ENCODE data around the gene ERO1A. TPM values are rescaled to one million over a fixed set of nuclear protein-coding genes. Genes with fewer than 3 reads are reported as not detected.

The ERO1A gene
- total and polyA plus RNA-seq, 9 of the 15 experiments (the other 6 are each of a cell fraction or from before 2014, with no cell fraction given) = 11.0 to 46.2 (median 27.6) TPM

DNA sequence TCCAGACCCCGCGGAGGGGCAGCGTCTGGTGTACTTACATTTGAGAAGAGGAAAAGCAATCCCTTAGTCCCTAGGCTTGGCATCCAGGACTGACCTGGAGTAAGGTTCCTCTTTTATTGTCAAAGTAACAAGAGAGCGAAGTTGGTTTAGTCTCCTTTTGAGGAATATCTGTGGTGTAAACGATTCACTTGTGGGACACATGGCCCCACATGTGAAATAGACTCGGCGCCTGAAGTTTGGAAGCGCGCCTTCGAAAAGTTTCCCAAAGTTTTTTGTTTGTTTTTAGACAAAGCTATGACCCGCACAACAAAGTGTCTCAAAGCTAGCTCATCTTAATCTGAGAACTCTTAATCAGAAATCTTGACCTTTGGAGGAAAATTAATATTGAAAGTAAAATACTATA is 35.4 kb upstream of the ERO1A start (continued):
- TF ChIP-seq, protein P1, sequence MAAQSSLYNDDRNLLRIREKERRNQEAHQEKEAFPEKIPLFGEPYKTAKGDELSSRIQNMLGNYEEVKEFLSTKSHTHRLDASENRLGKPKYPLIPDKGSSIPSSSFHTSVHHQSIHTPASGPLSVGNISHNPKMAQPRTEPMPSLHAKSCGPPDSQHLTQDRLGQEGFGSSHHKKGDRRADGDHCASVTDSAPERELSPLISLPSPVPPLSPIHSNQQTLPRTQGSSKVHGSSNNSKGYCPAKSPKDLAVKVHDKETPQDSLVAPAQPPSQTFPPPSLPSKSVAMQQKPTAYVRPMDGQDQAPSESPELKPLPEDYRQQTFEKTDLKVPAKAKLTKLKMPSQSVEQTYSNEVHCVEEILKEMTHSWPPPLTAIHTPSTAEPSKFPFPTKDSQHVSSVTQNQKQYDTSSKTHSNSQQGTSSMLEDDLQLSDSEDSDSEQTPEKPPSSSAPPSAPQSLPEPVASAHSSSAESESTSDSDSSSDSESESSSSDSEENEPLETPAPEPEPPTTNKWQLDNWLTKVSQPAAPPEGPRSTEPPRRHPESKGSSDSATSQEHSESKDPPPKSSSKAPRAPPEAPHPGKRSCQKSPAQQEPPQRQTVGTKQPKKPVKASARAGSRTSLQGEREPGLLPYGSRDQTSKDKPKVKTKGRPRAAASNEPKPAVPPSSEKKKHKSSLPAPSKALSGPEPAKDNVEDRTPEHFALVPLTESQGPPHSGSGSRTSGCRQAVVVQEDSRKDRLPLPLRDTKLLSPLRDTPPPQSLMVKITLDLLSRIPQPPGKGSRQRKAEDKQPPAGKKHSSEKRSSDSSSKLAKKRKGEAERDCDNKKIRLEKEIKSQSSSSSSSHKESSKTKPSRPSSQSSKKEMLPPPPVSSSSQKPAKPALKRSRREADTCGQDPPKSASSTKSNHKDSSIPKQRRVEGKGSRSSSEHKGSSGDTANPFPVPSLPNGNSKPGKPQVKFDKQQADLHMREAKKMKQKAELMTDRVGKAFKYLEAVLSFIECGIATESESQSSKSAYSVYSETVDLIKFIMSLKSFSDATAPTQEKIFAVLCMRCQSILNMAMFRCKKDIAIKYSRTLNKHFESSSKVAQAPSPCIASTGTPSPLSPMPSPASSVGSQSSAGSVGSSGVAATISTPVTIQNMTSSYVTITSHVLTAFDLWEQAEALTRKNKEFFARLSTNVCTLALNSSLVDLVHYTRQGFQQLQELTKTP (IDR thresholded peaks at IDR 0.05; ENCODE audit: low read depth in 1 of 2, partially characterized antibody in 2 of 2) = peak in 1 of 2 experiments; percentile 6
- TF ChIP-seq ZBED1 (IDR thresholded peaks at IDR 0.05) = no peak
- no peak for TF ChIP-seq CBX5 (IDR thresholded peaks at IDR 0.05; ENCODE audit: borderline replicate concordance, low read depth)
- no peak for TF ChIP-seq ZNF212 (CRISPR knock-in tag; IDR thresholded peaks at IDR 0.05)
- TF ChIP-seq ZZZ3 (IDR thresholded peaks at IDR 0.05) = no peak
- TF ChIP-seq TSC22D4 (tag; IDR thresholded peaks at IDR 0.05) = no peak
- TF ChIP-seq EP400 (IDR thresholded peaks at IDR 0.05) = no peak
- peak; percentile 12; the same call in 1 of the 2 replicates for TF ChIP-seq MYC (IDR thresholded peaks at IDR 0.05; ENCODE audit: low read depth, low read length)
- no peak for TF ChIP-seq MYC (CRISPR knock-in tag; IDR thresholded peaks at IDR 0.05; ENCODE audit: borderline replicate concordance, low read depth)
- TF ChIP-seq GTF2E2 (tag; IDR thresholded peaks at IDR 0.05) = peak; percentile 59
- no peak for TF ChIP-seq CBX2 (IDR thresholded peaks at IDR 0.05; ENCODE audit: insufficient read depth, low read length, poor library complexity, severe bottlenecking)
- TF ChIP-seq, protein P2, sequence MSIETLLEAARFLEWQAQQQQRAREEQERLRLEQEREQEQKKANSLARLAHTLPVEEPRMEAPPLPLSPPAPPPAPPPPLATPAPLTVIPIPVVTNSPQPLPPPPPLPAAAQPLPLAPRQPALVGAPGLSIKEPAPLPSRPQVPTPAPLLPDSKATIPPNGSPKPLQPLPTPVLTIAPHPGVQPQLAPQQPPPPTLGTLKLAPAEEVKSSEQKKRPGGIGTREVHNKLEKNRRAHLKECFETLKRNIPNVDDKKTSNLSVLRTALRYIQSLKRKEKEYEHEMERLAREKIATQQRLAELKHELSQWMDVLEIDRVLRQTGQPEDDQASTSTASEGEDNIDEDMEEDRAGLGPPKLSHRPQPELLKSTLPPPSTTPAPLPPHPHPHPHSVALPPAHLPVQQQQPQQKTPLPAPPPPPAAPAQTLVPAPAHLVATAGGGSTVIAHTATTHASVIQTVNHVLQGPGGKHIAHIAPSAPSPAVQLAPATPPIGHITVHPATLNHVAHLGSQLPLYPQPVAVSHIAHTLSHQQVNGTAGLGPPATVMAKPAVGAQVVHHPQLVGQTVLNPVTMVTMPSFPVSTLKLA (conservative IDR thresholded peaks at IDR 0.05) = peak in 1 of 2 experiments; percentile 14; a peak in 1 of 4 replicates

Measured in K562 (cell line).